ENCODE data around the gene SMG6. TPM values are rescaled to one million over a fixed set of nuclear protein-coding genes. Genes with fewer than 3 reads are reported as not detected.
"Not testable (repeated sequence)": the region's sequence is repeated elsewhere in the genome, so short reads cannot be mapped to it uniquely, and the experiment has no call there.

Gene SMG6
- polyA plus RNA-seq, 1 experiment, result 27.3 TPM

DNA sequence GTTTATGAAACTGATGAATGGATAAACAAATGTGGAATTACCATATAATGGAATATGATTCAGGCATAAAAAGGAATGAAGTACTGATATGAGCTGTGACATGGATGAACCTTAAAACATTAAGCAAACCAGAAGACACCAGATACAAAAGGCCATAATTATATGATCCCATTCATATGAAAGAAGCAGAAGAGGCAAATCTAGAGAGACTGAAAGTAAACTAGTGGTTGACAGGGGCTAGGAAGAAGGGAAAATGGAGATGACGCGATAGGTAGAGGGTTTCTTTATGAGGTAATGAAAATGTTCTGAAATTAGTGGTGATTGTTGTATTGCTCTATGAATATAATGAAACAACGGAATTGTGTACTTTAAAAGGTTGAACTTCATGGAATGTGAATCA is 160.3 kb downstream of the SMG6 start:
- Histone ChIP-seq H3K27ac (ENCODE audit: low read depth, low read length) (no peak overlapping the region), H3K4me3 (ENCODE audit: low read depth, low read length) (no peak overlapping the region), H3K27me3 (ENCODE audit: control insufficient read depth, insufficient read depth, low read length) (no peaks in the 10 kb centered on the region), H3K9me3 (ENCODE audit: control insufficient read depth, insufficient read depth, low read length) (no peaks in the 10 kb centered on the region)
- ChIA-PET CTCF (interaction anchor here (1.4 kb wide), 1 partner anchor 140 kb away, joined by 3 read pairs; no protein-coding TSS in a partner anchor), POLR2A (interaction anchor here (0.7 to 1.5 kb wide), 3 partner anchors 12 to 58 kb away, joined by 10 to 14 read pairs (median 10); no protein-coding TSS in a partner anchor)
- TF ChIP-seq, protein P1, sequence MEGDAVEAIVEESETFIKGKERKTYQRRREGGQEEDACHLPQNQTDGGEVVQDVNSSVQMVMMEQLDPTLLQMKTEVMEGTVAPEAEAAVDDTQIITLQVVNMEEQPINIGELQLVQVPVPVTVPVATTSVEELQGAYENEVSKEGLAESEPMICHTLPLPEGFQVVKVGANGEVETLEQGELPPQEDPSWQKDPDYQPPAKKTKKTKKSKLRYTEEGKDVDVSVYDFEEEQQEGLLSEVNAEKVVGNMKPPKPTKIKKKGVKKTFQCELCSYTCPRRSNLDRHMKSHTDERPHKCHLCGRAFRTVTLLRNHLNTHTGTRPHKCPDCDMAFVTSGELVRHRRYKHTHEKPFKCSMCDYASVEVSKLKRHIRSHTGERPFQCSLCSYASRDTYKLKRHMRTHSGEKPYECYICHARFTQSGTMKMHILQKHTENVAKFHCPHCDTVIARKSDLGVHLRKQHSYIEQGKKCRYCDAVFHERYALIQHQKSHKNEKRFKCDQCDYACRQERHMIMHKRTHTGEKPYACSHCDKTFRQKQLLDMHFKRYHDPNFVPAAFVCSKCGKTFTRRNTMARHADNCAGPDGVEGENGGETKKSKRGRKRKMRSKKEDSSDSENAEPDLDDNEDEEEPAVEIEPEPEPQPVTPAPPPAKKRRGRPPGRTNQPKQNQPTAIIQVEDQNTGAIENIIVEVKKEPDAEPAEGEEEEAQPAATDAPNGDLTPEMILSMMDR (IDR thresholded peaks at IDR 0.05; ENCODE audit: low read depth, low read length), result no peak
- DNase-seq (ENCODE audit: low read depth, low spot score), result no peak

DNA sequence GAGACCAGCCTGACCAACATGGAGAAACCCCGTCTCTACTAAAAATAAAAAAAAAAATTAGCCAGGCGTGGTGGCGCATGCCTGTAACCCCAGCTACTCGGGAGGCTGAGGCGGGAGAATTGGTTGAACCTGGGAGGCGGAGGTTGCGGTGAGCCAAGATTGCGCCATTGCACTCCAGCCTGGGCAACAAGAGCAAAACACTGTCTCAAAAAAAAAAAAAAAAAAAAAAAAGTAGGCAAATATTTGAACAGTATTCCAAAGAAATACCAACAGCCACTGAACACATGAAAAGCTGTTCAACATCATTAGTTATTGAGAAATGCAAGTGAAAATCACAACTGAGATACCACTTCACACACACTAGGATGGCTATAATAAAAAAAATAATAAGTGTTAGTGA is 160.9 kb downstream of the SMG6 start:
- H3K27ac ChIP-seq (ENCODE audit: low read depth, low read length); H3K9me3 ChIP-seq (ENCODE audit: control insufficient read depth, insufficient read depth, low read length); H3K4me3 ChIP-seq (ENCODE audit: low read depth, low read length); H3K27me3 ChIP-seq (ENCODE audit: control insufficient read depth, insufficient read depth, low read length); CTCF ChIA-PET; DNase-seq (ENCODE audit: low read depth, low spot score): not testable (repeated sequence)
- POLR2A ChIA-PET, result interaction anchor here (0.7 to 1.5 kb wide), 3 partner anchors 13 to 57 kb away, joined by 10 to 14 read pairs (median 10); no protein-coding TSS in a partner anchor

DNA sequence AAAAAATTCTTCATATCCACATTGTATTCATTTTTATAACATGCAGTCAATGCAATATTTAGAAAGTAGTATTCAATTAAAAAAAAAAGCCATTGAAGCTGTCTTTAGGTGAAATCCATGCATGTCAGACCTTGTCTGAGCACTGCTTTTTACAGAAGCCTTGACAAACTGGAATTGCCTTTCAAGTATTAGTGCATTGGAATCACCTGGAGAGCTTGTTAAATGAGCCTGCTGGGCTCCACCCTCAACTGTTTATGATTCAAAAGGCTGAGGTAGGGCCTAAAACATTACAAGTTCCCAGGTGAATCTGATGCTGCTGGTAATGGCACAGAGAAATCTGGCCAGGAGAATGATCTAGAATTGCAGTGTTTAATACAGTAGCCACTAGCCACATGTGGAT is 162.9 kb downstream of the SMG6 start:
- H3K27me3 ChIP-seq (ENCODE audit: control insufficient read depth, insufficient read depth, low read length), result no peaks in the 10 kb centered on the region
- TF ChIP-seq, protein P1 (IDR thresholded peaks at IDR 0.05; ENCODE audit: low read depth, low read length), result no peak
- H3K4me3 ChIP-seq (ENCODE audit: low read depth, low read length), result no peak overlapping the region
- no peaks in the 10 kb centered on the region for H3K9me3 ChIP-seq (ENCODE audit: control insufficient read depth, insufficient read depth, low read length)
- no peak for DNase-seq (ENCODE audit: low read depth, low spot score)
- no peak overlapping the region for H3K27ac ChIP-seq (ENCODE audit: low read depth, low read length)
- ChIA-PET POLR2A (interaction anchor here (0.9 kb wide), 1 partner anchor 31 kb away, joined by 4 read pairs; no protein-coding TSS in a partner anchor), CTCF (interaction anchor here (1.1 kb wide), 1 partner anchor 104 kb away, joined by 3 read pairs; no protein-coding TSS in a partner anchor)

DNA sequence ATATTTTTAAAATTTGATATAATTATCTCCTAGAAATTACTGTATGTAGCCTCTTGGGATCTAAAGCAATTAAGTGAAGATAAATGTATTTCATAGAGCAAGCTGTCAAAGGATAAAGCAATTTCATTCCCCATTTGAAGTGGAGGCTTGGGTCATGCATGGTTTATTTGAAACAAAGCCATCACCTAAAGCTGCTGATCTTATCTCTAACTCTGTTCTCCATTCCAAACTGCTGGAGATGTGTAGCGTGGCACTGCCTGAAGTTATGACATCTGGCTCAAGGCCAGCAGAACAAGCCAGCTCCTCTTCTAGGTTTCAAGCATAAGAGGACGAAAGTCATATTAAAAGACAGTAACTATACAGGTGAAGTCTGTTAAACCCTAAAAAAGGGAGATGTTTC is 164.8 kb downstream of the SMG6 start:
- ChIA-PET CTCF (interaction anchor here (0.9 kb wide), 1 partner anchor 85 kb away, joined by 4 read pairs; no protein-coding TSS in a partner anchor), POLR2A (interaction anchor here (0.8 to 2.5 kb wide), 3 partner anchors 19 to 33 kb away, joined by 3 to 6 read pairs (median 4); no protein-coding TSS in a partner anchor)
- H3K27me3 ChIP-seq (ENCODE audit: control insufficient read depth, insufficient read depth, low read length), result no peaks in the 10 kb centered on the region
- TF ChIP-seq, protein P1 (IDR thresholded peaks at IDR 0.05; ENCODE audit: low read depth, low read length), result no peak
- no peak for DNase-seq (ENCODE audit: low read depth, low spot score)
- H3K9me3 ChIP-seq (ENCODE audit: control insufficient read depth, insufficient read depth, low read length), result no peaks in the 10 kb centered on the region
- no peak overlapping the region for H3K27ac ChIP-seq (ENCODE audit: low read depth, low read length)
- H3K4me3 ChIP-seq (ENCODE audit: low read depth, low read length), result no peak overlapping the region

DNA sequence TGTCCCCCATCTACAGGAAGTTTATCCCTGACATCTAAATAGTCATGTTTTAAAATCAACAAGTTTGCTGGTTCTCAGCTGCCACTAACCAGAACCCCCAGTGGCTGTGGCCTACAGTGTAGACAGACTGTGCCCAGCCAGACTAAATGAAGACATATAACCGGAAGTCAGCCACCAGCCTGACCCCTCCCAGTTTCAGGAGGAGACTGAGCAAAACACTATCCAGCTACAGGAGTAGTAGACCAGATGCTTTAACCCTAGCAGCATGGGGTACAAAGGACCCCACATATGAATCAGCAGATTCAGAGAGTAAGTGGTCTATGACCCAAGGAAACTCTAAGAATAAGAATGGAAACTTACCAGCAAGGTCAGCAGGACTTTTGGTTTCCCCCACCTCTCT is 165.3 kb downstream of the SMG6 start:
- H3K27me3 ChIP-seq (ENCODE audit: control insufficient read depth, insufficient read depth, low read length), result no peaks in the 10 kb centered on the region
- no peak for DNase-seq (ENCODE audit: low read depth, low spot score)
- POLR2A ChIA-PET, result interaction anchor here (0.7 to 2.5 kb wide), 5 partner anchors 20 to 172 kb away, joined by 3 to 8 read pairs (median 4); no protein-coding TSS in a partner anchor
- CTCF ChIA-PET, result interaction anchor here (0.9 kb wide), 1 partner anchor 86 kb away, joined by 4 read pairs; no protein-coding TSS in a partner anchor
- no peaks in the 10 kb centered on the region for H3K9me3 ChIP-seq (ENCODE audit: control insufficient read depth, insufficient read depth, low read length)
- no peak overlapping the region for H3K4me3 ChIP-seq (ENCODE audit: low read depth, low read length)
- no peak overlapping the region for H3K27ac ChIP-seq (ENCODE audit: low read depth, low read length)
- TF ChIP-seq, protein P1 (IDR thresholded peaks at IDR 0.05; ENCODE audit: low read depth, low read length), result no peak
